GM23338 (cell line): Measurements from ENCODE around the gene R3HDML. TPM values are rescaled to one million over a fixed set of nuclear protein-coding genes. Genes with fewer than 3 reads are reported as not detected.
"Not testable (repeated sequence)": the region's sequence is repeated elsewhere in the genome, so short reads cannot be mapped to it uniquely, and the experiment has no call there.

Experiments used
- ATAC-seq: fragments of 200-7000 bp; cut with Tn5 transposase; 3 replicates; pipeline ENCODE4 v1.9.1; 2020
- DNase-seq: peaks from one replicate; pipeline ENCODE4 v3.0.0-alpha.2; 2015; ENCODE audit warnings: low spot score
- H2AFZ ChIP-seq: fragments of 200-600 bp; sonication (generic); 2 replicates; pipeline ENCODE4 v1.8.0; 2016; ENCODE audit warnings: antibody characterized with exemption, mild to moderate bottlenecking, moderate library complexity
- H3F3A ChIP-seq: fragments of 200-600 bp; sonication (generic); replicated peaks from 2 replicates; pipeline ENCODE4 v1.8.0; 2017; ENCODE audit warnings: antibody characterized with exemption, mixed run types, low read depth
- H3K27ac ChIP-seq: fragments of 200-600 bp; sonication (generic); 2 replicates; pipeline ENCODE4 v1.6.1; 2016; ENCODE audit warnings: low read depth
- H3K27me3 ChIP-seq: fragments of 200-600 bp; sonication (generic); 2 replicates; pipeline ENCODE4 v1.8.0; 2016; ENCODE audit warnings: mild to moderate bottlenecking, mixed run types, moderate library complexity; ENCODE audit not compliant: insufficient read depth
- H3K36me3 ChIP-seq: fragments of 200-600 bp; sonication (generic); 2 replicates; pipeline ENCODE4 v1.8.0; 2016; ENCODE audit warnings: mild to moderate bottlenecking; ENCODE audit not compliant: insufficient read depth
- H3K4me1 ChIP-seq: fragments of 200-600 bp; sonication (generic); 2 replicates; pipeline ENCODE4 v1.8.0; 2016; ENCODE audit warnings: mild to moderate bottlenecking, moderate library complexity; ENCODE audit not compliant: insufficient read depth
- H3K4me2 ChIP-seq: fragments of 200-600 bp; sonication (generic); 2 replicates; pipeline ENCODE4 v1.7.1; 2017; ENCODE audit warnings: mixed run types
- H3K4me3 ChIP-seq: fragments of 200-600 bp; sonication (generic); 2 replicates; pipeline ENCODE4 v1.6.1; 2016; ENCODE audit warnings: mixed run types
- H3K79me2 ChIP-seq: fragments of 200-600 bp; sonication (generic); replicated peaks from 2 replicates; pipeline ENCODE4 v1.8.0; 2017; ENCODE audit warnings: mild to moderate bottlenecking; ENCODE audit not compliant: insufficient read depth
- H3K9me2 ChIP-seq: fragments of 200-600 bp; sonication (generic); 2 replicates; pipeline ENCODE4 v1.8.0; 2017; ENCODE audit not compliant: insufficient read depth
- H4K20me1 ChIP-seq: fragments of 200-600 bp; sonication (generic); replicated peaks from 2 replicates; pipeline ENCODE4 v1.8.0; 2017; ENCODE audit warnings: mild to moderate bottlenecking; ENCODE audit not compliant: insufficient read depth
- H3K27ac Mint-ChIP-seq: 2 replicates; pipeline ENCODE4 v1.8.0; 2020; ENCODE audit warnings: inconsistent platforms, mild to moderate bottlenecking, moderate library complexity, mixed read lengths
- H3K27me3 Mint-ChIP-seq: 3 replicates; pipeline ENCODE4 v1.8.0; 2022; ENCODE audit warnings: low read depth, mild to moderate bottlenecking, moderate library complexity, mixed read lengths, inconsistent platforms; ENCODE audit not compliant: insufficient read depth, poor library complexity
- H3K36me3 Mint-ChIP-seq: 3 replicates; pipeline ENCODE4 v1.8.0; 2021; ENCODE audit warnings: low read depth, mild to moderate bottlenecking, inconsistent platforms, moderate library complexity, mixed read lengths
- H3K4me1 Mint-ChIP-seq: 3 replicates; pipeline ENCODE4 v1.8.0; 2020; ENCODE audit warnings: mild to moderate bottlenecking, inconsistent platforms, mixed read lengths
- H3K4me3 Mint-ChIP-seq: 3 replicates; pipeline ENCODE4 v1.8.0; 2021; ENCODE audit warnings: moderate library complexity, mild to moderate bottlenecking, inconsistent platforms, mixed read lengths
- H3K9me3 Mint-ChIP-seq: 3 replicates; pipeline ENCODE4 v1.8.0; 2020; ENCODE audit warnings: moderate library complexity, mild to moderate bottlenecking, inconsistent platforms, mixed read lengths
- EZH2 ChIP-seq: fragments of 200-600 bp; sonication (generic); IDR thresholded peaks from one replicate; pipeline ENCODE4 v1.8.0; 2017; ENCODE audit warnings: antibody characterized with exemption, mild to moderate bottlenecking, low read depth; ENCODE audit not compliant: unreplicated experiment
- EZH2phosphoT487 ChIP-seq: fragments of 200-600 bp; sonication (generic); IDR thresholded peaks from one replicate; pipeline ENCODE4 v1.8.1; 2018; ENCODE audit warnings: antibody characterized with exemption; ENCODE audit not compliant: unreplicated experiment
- JUNB ChIP-seq: IDR thresholded peaks from one replicate; pipeline ENCODE4 v1.6.1; 2016; ENCODE audit warnings: antibody characterized with exemption; ENCODE audit not compliant: unreplicated experiment
- NANOG ChIP-seq: IDR thresholded peaks from 2 replicates; pipeline ENCODE4 v1.6.1; 2016; ENCODE audit warnings: antibody characterized with exemption, borderline replicate concordance
- STAT1 ChIP-seq: IDR thresholded peaks from one replicate; pipeline ENCODE4 v1.6.1; 2016; ENCODE audit warnings: antibody characterized with exemption; ENCODE audit not compliant: unreplicated experiment
- ZNF114 ChIP-seq: fragments of 250-450 bp; sonication (Bioruptor Pico); IDR thresholded peaks from 2 replicates; pipeline ENCODE4 v1.5.0; 2020; ENCODE audit warnings: mild to moderate bottlenecking, moderate library complexity
- ZNF331 ChIP-seq: fragments of 250-450 bp; sonication (Bioruptor Pico); IDR thresholded peaks from 2 replicates; pipeline ENCODE4 v1.5.0; 2020; ENCODE audit warnings: low read depth, mild to moderate bottlenecking, moderate library complexity
- polyA plus RNA-seq: library from polyadenylated mRNA; unstranded; fragments of >200 nt; fragmentation: Nextera tagmentation; extraction: Ambion mirVana; gene quantifications from 2 replicates; pipeline ENCODE4 v1.2.1, GENCODE V29; 2016
- total RNA-seq: library from RNA; depleted of rRNA; stranded (reverse); fragments of >200 nt; shearing (Covaris generic); gene quantifications from 2 replicates; pipeline ENCODE4 v1.2.3, GENCODE V29; 2014
- TF ChIP-seq, protein P1 (sequence below), 2 experiments: fragments of 200-600 bp in 1 of 2; sonication (generic) in 1 of 2; conservative IDR thresholded peaks; 2 replicates each; pipeline versions ENCODE4 v1.5.1 to v1.6.1; 2016 to 2017; ENCODE audit warnings: antibody characterized with exemption in 2 of 2, low read depth in 2 of 2, mild to moderate bottlenecking in 2 of 2, moderate library complexity in 1 of 2
- TF ChIP-seq, protein P2 (sequence below): fragments of 250-450 bp; sonication (Bioruptor Pico); IDR thresholded peaks from 2 replicates; pipeline ENCODE4 v1.5.0; 2020; ENCODE audit warnings: mild to moderate bottlenecking, moderate library complexity
- TF ChIP-seq, protein P3 (sequence below): IDR thresholded peaks from 2 replicates; pipeline ENCODE4 v1.6.1; 2016; ENCODE audit warnings: antibody characterized with exemption

The R3HDML gene
- total and polyA plus RNA-seq, 2 experiments from 2014 or later = not detected

DNA sequence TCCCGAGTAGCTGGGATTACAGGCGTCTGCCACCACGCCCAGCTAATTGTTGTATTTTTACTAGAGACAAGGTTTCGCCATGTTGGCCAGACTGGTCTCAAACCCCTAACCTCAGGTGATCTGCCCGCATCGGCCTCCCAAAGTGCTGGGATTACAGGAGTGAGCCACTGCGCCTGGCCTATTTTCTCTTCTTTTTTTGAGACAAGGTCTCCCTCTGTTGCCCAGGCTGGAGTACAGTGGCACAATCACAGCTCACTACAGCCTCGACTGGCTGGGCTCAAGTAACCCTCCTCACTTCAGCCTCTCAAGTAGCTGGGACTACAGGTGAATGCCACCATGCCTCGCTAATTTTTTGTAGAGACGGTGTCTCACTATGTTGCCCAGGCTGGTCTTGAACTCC is 9.1 kb downstream of the R3HDML start:
- H3K4me3 ChIP-seq, DNase-seq, H3K36me3 Mint-ChIP-seq, H3K4me2 ChIP-seq, H3F3A ChIP-seq, H3K27ac Mint-ChIP-seq, H3K4me1 Mint-ChIP-seq, H3K4me3 Mint-ChIP-seq, ATAC-seq, H3K4me1 ChIP-seq, H2AFZ ChIP-seq, H3K27me3 ChIP-seq, H3K36me3 ChIP-seq, H4K20me1 ChIP-seq, H3K27me3 Mint-ChIP-seq, H3K9me2 ChIP-seq, H3K79me2 ChIP-seq, H3K9me3 Mint-ChIP-seq, H3K27ac ChIP-seq: not testable (repeated sequence)
- TF ChIP-seq, protein P1, sequence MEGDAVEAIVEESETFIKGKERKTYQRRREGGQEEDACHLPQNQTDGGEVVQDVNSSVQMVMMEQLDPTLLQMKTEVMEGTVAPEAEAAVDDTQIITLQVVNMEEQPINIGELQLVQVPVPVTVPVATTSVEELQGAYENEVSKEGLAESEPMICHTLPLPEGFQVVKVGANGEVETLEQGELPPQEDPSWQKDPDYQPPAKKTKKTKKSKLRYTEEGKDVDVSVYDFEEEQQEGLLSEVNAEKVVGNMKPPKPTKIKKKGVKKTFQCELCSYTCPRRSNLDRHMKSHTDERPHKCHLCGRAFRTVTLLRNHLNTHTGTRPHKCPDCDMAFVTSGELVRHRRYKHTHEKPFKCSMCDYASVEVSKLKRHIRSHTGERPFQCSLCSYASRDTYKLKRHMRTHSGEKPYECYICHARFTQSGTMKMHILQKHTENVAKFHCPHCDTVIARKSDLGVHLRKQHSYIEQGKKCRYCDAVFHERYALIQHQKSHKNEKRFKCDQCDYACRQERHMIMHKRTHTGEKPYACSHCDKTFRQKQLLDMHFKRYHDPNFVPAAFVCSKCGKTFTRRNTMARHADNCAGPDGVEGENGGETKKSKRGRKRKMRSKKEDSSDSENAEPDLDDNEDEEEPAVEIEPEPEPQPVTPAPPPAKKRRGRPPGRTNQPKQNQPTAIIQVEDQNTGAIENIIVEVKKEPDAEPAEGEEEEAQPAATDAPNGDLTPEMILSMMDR (conservative IDR thresholded peaks at IDR 0.05; ENCODE audit: low read depth in 2 of 2) = peak in 1 of 2 experiments; percentile 38; a peak in 2 of 4 replicates

DNA sequence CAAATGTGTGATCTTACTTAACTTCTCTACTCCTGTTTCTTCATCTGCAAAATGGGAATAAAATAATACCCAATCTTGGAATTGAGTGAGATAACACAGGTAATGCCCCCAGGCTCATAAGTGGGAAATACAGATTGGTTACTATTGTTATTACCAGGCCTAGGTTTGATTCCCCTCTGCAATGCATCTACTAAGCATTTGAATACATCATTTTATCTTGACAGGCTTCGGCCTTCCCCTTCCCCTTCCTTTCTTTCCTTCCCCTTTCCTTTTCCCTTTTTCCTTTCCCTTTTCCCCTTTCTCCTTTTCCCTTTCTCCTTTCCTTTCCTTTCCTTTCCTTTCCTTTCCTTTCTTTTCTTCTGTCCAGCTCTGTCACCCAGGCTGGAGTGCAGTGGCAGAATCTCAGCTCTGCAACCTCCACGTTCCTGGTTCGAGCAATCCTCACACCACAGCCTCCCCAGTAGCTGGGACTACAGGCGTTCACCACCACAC is 11.4 kb downstream of the R3HDML start:
- no peak overlapping the region for H3K4me2 ChIP-seq
- H3K27me3 Mint-ChIP-seq = no peaks in the 10 kb centered on the region
- no peaks in the 10 kb centered on the region for H4K20me1 ChIP-seq
- H3K4me1 ChIP-seq = no peaks in the 10 kb centered on the region
- H2AFZ ChIP-seq = no peak overlapping the region
- no peaks in the 10 kb centered on the region for H3K79me2 ChIP-seq
- H3F3A ChIP-seq = no peaks in the 10 kb centered on the region
- H3K9me3 Mint-ChIP-seq = no peaks in the 10 kb centered on the region
- H3K4me3 Mint-ChIP-seq = no peak overlapping the region
- no peaks in the 10 kb centered on the region for H3K27me3 ChIP-seq
- H3K4me3 ChIP-seq = no peak overlapping the region
- no peaks in the 10 kb centered on the region for H3K9me2 ChIP-seq
- H3K36me3 Mint-ChIP-seq = no peaks in the 10 kb centered on the region
- H3K27ac Mint-ChIP-seq = no peak overlapping the region
- no peak overlapping the region for H3K27ac ChIP-seq
- H3K36me3 ChIP-seq = no peaks in the 10 kb centered on the region
- ATAC-seq = no peak
- no peak for DNase-seq
- H3K4me1 Mint-ChIP-seq = no peaks in the 10 kb centered on the region
- TF ChIP-seq NANOG (no peak), EZH2 (no peak), JUNB (no peak), ZNF331 (CRISPR knock-in tag) (no peak), ZNF114 (no peak), STAT1 (no peak), EZH2phosphoT487 (no peak)
- TF ChIP-seq, protein P2, sequence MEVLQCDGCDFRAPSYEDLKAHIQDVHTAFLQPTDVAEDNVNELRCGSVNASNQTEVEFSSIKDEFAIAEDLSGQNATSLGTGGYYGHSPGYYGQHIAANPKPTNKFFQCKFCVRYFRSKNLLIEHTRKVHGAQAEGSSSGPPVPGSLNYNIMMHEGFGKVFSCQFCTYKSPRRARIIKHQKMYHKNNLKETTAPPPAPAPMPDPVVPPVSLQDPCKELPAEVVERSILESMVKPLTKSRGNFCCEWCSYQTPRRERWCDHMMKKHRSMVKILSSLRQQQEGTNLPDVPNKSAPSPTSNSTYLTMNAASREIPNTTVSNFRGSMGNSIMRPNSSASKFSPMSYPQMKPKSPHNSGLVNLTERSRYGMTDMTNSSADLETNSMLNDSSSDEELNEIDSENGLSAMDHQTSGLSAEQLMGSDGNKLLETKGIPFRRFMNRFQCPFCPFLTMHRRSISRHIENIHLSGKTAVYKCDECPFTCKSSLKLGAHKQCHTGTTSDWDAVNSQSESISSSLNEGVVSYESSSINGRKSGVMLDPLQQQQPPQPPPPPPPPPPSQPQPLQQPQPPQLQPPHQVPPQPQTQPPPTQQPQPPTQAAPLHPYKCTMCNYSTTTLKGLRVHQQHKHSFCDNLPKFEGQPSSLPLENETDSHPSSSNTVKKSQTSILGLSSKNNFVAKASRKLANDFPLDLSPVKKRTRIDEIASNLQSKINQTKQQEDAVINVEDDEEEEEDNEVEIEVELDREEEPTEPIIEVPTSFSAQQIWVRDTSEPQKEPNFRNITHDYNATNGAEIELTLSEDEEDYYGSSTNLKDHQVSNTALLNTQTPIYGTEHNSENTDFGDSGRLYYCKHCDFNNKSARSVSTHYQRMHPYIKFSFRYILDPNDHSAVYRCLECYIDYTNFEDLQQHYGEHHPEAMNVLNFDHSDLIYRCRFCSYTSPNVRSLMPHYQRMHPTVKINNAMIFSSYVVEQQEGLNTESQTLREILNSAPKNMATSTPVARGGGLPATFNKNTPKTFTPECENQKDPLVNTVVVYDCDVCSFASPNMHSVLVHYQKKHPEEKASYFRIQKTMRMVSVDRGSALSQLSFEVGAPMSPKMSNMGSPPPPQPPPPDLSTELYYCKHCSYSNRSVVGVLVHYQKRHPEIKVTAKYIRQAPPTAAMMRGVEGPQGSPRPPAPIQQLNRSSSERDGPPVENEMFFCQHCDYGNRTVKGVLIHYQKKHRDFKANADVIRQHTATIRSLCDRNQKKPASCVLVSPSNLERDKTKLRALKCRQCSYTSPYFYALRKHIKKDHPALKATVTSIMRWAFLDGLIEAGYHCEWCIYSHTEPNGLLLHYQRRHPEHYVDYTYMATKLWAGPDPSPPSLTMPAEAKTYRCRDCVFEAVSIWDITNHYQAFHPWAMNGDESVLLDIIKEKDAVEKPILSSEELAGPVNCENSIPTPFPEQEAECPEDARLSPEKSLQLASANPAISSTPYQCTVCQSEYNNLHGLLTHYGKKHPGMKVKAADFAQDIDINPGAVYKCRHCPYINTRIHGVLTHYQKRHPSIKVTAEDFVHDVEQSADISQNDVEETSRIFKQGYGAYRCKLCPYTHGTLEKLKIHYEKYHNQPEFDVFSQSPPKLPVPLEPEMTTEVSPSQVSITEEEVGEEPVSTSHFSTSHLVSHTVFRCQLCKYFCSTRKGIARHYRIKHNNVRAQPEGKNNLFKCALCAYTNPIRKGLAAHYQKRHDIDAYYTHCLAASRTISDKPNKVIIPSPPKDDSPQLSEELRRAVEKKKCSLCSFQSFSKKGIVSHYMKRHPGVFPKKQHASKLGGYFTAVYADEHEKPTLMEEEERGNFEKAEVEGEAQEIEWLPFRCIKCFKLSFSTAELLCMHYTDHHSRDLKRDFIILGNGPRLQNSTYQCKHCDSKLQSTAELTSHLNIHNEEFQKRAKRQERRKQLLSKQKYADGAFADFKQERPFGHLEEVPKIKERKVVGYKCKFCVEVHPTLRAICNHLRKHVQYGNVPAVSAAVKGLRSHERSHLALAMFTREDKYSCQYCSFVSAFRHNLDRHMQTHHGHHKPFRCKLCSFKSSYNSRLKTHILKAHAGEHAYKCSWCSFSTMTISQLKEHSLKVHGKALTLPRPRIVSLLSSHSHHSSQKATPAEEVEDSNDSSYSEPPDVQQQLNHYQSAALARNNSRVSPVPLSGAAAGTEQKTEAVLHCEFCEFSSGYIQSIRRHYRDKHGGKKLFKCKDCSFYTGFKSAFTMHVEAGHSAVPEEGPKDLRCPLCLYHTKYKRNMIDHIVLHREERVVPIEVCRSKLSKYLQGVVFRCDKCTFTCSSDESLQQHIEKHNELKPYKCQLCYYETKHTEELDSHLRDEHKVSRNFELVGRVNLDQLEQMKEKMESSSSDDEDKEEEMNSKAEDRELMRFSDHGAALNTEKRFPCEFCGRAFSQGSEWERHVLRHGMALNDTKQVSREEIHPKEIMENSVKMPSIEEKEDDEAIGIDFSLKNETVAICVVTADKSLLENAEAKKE (CRISPR knock-in tag) = no peak
- TF ChIP-seq, protein P3, sequence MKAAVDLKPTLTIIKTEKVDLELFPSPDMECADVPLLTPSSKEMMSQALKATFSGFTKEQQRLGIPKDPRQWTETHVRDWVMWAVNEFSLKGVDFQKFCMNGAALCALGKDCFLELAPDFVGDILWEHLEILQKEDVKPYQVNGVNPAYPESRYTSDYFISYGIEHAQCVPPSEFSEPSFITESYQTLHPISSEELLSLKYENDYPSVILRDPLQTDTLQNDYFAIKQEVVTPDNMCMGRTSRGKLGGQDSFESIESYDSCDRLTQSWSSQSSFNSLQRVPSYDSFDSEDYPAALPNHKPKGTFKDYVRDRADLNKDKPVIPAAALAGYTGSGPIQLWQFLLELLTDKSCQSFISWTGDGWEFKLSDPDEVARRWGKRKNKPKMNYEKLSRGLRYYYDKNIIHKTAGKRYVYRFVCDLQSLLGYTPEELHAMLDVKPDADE = no peak
